ENCODE measurements around the gene KAZN.

DNA sequence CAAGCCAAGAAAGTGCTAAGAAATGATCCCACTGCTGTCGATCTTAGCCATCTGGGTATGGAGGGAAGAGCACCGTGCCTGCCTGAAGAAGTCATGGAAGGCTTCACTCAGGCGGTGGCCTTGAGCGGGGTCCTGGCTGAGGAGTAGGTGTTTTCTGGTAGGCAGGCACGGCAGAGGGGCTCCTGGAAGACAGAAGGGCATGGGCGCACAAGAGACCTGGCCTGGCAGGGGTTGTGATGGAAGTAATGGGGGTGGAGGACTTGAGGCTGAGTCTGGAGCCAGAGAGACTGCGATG is 185.1 kb downstream of the KAZN start:
- no peak for TF ChIP-seq EZH2 (IDR thresholded peaks at IDR 0.05; ENCODE audit: low read length)
- TF ChIP-seq, protein P1, sequence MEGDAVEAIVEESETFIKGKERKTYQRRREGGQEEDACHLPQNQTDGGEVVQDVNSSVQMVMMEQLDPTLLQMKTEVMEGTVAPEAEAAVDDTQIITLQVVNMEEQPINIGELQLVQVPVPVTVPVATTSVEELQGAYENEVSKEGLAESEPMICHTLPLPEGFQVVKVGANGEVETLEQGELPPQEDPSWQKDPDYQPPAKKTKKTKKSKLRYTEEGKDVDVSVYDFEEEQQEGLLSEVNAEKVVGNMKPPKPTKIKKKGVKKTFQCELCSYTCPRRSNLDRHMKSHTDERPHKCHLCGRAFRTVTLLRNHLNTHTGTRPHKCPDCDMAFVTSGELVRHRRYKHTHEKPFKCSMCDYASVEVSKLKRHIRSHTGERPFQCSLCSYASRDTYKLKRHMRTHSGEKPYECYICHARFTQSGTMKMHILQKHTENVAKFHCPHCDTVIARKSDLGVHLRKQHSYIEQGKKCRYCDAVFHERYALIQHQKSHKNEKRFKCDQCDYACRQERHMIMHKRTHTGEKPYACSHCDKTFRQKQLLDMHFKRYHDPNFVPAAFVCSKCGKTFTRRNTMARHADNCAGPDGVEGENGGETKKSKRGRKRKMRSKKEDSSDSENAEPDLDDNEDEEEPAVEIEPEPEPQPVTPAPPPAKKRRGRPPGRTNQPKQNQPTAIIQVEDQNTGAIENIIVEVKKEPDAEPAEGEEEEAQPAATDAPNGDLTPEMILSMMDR (optimal IDR thresholded peaks at IDR 0.05 in 1 of 3, IDR thresholded peaks at IDR 0.05 in 1 of 3, conservative IDR thresholded peaks at IDR 0.05 in 1 of 3; ENCODE audit: extremely low read depth in 1 of 3, insufficient read depth in 2 of 3, low read length in 3 of 3), result no peak
